Measurements from ENCODE around the gene PTPN2. TPM values are rescaled to one million over a fixed set of nuclear protein-coding genes. Genes with fewer than 3 reads are reported as not detected.

PTPN2 gene
- total RNA-seq, 1 experiment from 2014 or later, result 55.0 TPM

DNA sequence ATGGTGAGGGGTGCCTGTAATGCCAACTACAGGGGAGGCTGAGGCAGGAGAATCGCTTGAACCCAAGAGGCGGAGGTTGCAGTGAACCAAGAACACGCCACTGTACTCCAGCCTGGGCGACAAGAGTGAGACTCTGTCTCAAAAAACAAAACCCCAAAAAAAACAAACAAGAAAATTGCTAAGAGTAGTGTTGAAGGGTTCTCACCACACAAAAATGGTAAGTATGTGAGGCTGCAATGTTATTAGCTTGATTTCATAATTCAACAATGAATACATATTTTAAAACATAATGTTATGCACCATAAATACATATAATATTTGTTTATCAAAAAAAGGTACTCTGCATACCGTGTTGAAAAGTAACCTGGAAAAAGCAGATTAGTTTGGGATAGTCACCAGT lies 135.4 kb downstream of the PTPN2 start:
- no peak for DNase-seq
- H3K36me3 Mint-ChIP-seq (ENCODE audit: insufficient read depth, unreplicated experiment), result peaks cover 5% of the 10 kb centered on the region
- peak overlapping the region; percentile 45 for H3K27ac Mint-ChIP-seq (ENCODE audit: unreplicated experiment)
- no peaks in the 10 kb centered on the region for H3K4me1 Mint-ChIP-seq (ENCODE audit: low read depth, unreplicated experiment)
- no peaks in the 10 kb centered on the region for H3K9me3 ChIP-seq
- ChIA-PET POLR2A (no interaction called here), CTCF (no interaction called here)
- no peaks in the 10 kb centered on the region for H3K27me3 ChIP-seq (replicated peaks; ENCODE audit: control insufficient read depth, insufficient read depth, low read length)
- H3K27me3 Mint-ChIP-seq (ENCODE audit: insufficient read depth, unreplicated experiment), result no peaks in the 10 kb centered on the region
- H3K9me3 Mint-ChIP-seq (ENCODE audit: unreplicated experiment), result no peaks in the 10 kb centered on the region
- TF ChIP-seq CTCF (IDR thresholded peaks at IDR 0.05; ENCODE audit: insufficient read depth in 1 of 2, low read depth in 1 of 2, low read length in 1 of 2, severe bottlenecking in 1 of 2, unreplicated experiment in 1 of 2), result no peak
- no peaks in the 10 kb centered on the region for H3K4me1 ChIP-seq
- H3K4me3 ChIP-seq (ENCODE audit: low read depth, low read length), result no peak overlapping the region
- H3K4me3 Mint-ChIP-seq (ENCODE audit: unreplicated experiment), result no peak overlapping the region
- intact Hi-C loops (cut with micrococcal nuclease; ENCODE audit: unreplicated experiment), result no loop called here
- no peaks in the 10 kb centered on the region for H3K36me3 ChIP-seq (ENCODE audit: control insufficient read depth, insufficient read depth, low read length)
- no TSS peak for BruUV-seq (replicated peaks)

DNA sequence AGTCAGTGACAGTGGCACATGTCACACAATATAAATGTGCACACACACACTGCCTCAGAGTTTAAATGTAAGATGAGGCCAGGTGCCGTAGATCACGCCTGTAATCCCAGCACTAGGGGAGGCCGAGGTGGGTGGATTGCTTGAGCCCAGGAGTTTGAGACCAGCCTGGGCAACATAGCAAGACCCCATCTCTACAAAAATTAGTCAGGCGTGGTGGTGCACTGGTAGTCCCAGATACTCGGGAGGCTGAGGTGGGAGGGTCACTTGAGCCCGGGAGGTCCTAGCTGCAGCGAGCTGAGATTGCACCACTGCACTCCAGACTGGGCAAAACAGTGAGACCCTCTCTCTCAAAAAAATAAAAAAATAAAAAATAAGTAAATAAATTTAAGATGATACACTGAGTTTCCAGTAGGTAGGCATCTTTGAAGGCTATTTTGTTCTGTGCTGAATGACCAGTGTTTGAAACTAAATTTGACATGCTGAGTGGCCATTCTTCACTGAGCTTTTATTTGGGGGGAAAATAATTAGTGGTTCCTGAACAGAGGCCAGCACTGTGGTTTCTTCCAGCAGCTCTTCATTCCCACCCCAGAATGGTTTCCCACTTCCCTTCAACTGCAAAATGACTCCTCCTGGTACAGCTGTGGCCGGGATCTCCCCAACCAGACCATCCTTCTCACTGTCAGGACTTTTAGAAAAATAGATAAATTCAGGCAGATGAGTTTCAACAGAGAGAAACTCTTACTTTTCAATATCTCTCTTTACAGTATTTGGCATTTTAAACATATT lies 136.3 kb downstream of the PTPN2 start:
- no peaks in the 10 kb centered on the region for H3K27me3 Mint-ChIP-seq (ENCODE audit: insufficient read depth, unreplicated experiment)
- DNase-seq, result no peak
- BruUV-seq (replicated peaks), result no TSS peak
- ChIA-PET POLR2A (no interaction called here), CTCF (no interaction called here)
- H3K36me3 Mint-ChIP-seq (ENCODE audit: insufficient read depth, unreplicated experiment), result peaks cover 5% of the 10 kb centered on the region
- H3K36me3 ChIP-seq (ENCODE audit: control insufficient read depth, insufficient read depth, low read length), result no peaks in the 10 kb centered on the region
- no peaks in the 10 kb centered on the region for H3K27me3 ChIP-seq (replicated peaks; ENCODE audit: control insufficient read depth, insufficient read depth, low read length)
- H3K9me3 Mint-ChIP-seq (ENCODE audit: unreplicated experiment), result no peaks in the 10 kb centered on the region
- no peak overlapping the region for H3K4me3 ChIP-seq (ENCODE audit: low read depth, low read length)
- no peak overlapping the region for H3K27ac Mint-ChIP-seq (ENCODE audit: unreplicated experiment)
- H3K4me1 Mint-ChIP-seq (ENCODE audit: low read depth, unreplicated experiment), result no peaks in the 10 kb centered on the region
- H3K4me3 Mint-ChIP-seq (ENCODE audit: unreplicated experiment), result no peak overlapping the region
- no peaks in the 10 kb centered on the region for H3K9me3 ChIP-seq
- intact Hi-C loops (cut with micrococcal nuclease; ENCODE audit: unreplicated experiment), result no loop called here
- H3K4me1 ChIP-seq, result no peaks in the 10 kb centered on the region
- no peak for TF ChIP-seq CTCF (IDR thresholded peaks at IDR 0.05; ENCODE audit: insufficient read depth in 1 of 2, low read depth in 1 of 2, low read length in 1 of 2, severe bottlenecking in 1 of 2, unreplicated experiment in 1 of 2)

DNA sequence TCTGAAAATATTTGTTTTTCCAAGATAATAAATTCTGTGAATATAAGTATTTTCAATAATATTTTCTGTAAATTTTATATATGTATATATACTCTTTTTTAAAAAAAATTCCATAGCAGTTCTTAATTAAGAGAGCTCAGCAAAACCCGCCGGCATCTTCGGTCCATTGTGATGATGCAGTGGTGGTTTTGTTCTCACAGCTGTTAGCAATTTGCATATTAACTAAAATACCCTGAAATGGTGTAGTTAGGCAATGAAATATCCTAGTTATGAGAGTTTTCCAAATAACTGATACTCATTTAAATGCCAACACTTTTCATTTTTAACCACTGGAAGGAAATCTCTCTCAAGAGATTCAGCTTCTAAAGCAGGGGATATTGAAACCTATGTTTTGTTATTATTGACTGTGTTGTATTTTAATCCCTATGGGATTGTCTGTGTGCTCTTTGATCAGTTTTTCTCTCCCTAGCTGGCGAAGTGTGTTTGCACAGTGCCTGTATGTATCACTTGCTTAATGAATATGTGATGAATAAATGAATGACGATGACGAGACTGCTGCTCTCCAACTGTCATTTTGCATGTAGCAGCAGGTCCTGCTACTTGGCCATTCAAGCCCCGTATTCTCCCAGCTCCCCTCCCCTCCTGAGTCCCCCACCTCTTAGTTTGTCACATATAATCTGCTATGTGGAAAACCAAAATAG lies 138.8 kb downstream of the PTPN2 start:
- Mint-ChIP-seq H3K36me3 (ENCODE audit: insufficient read depth, unreplicated experiment) (peaks cover 5% of the 10 kb centered on the region), H3K27me3 (ENCODE audit: insufficient read depth, unreplicated experiment) (no peaks in the 10 kb centered on the region), H3K4me1 (ENCODE audit: low read depth, unreplicated experiment) (no peaks in the 10 kb centered on the region), H3K4me3 (ENCODE audit: unreplicated experiment) (no peak overlapping the region), H3K9me3 (ENCODE audit: unreplicated experiment) (no peaks in the 10 kb centered on the region), H3K27ac (ENCODE audit: unreplicated experiment) (no peak overlapping the region)
- no peaks in the 10 kb centered on the region; the same call in 1 of the 2 replicates for H3K9me3 ChIP-seq
- no peaks in the 10 kb centered on the region for H3K36me3 ChIP-seq (ENCODE audit: control insufficient read depth, insufficient read depth, low read length)
- BruUV-seq (replicated peaks), result no TSS peak
- TF ChIP-seq CTCF (IDR thresholded peaks at IDR 0.05; ENCODE audit: insufficient read depth in 1 of 2, low read depth in 1 of 2, low read length in 1 of 2, severe bottlenecking in 1 of 2, unreplicated experiment in 1 of 2), result no peak
- H3K4me3 ChIP-seq (ENCODE audit: low read depth, low read length), result no peak overlapping the region
- CTCF ChIA-PET, result interaction anchor here (1.4 kb wide), 1 partner anchor 189 kb away, joined by 5 read pairs; no protein-coding TSS in a partner anchor
- peaks cover 8% of the 10 kb centered on the region; the same call in 1 of the 2 replicates for H3K4me1 ChIP-seq
- no peak for DNase-seq
- POLR2A ChIA-PET, result no interaction called here
- intact Hi-C loops (cut with micrococcal nuclease; ENCODE audit: unreplicated experiment), result loop anchor here (2.0 kb wide), 1 partner anchor 14 kb away; no protein-coding TSS in a partner anchor
- H3K27me3 ChIP-seq (replicated peaks; ENCODE audit: control insufficient read depth, insufficient read depth, low read length), result no peaks in the 10 kb centered on the region
